ENCODE measurements around the gene CADPS.

CADPS gene

DNA sequence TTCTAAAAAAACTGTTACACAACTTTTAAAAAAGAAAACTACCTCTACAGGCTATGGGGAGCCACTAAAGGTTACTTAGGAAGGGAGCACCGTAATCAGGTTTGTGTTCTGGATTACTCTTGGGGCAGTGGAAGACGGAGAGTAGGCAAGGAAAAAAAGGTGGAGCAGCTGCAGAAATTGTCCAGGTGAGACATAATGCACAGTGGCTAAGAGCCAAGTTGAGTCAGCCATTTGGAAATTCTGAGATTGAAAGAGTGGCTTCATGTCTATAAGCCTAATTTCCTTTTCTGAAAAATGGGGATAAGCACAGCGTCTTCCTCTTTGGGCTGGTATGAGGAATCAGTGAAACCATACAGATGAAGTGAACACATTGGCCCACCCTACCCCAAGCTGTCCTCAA, 195.2 kb downstream of the CADPS start:
- H3K27ac Mint-ChIP-seq, result no peak overlapping the region

DNA sequence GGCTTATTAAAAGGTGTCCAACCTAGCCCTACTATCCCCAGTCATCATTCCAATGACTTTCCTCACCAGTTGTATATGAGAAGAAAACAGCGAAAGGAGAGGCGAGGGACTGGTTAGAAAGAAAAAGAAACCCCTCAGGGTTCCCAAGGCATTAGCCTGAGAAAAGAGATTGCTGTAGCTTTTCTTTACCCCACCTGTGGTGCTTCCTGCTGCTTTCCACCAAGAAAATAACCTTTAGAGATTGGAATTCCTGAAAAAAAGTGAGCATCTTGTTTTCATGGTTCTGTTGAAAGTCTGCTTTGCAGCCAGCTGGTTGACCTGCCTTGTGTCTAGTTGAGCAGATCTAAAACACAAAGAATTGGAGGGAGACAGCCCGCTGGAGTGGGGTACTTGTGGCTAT, 196.4 kb downstream of the CADPS start:
- Mint-ChIP-seq H3K36me3 (ENCODE audit: low read depth) (no peaks in the 10 kb centered on the region), H3K4me3 (no peak overlapping the region), H3K9me3 (no peaks in the 10 kb centered on the region), H3K27me3 (peaks cover 8% of the 10 kb centered on the region), H3K4me1 (ENCODE audit: low read depth) (no peaks in the 10 kb centered on the region), H3K27ac (no peak overlapping the region)
- no peak for DNase-seq

More for the DNA sequence above, 195.2 kb downstream of the CADPS start:
- Mint-ChIP-seq H3K4me3 (no peak overlapping the region), H3K9me3 (no peaks in the 10 kb centered on the region), H3K36me3 (ENCODE audit: low read depth) (no peaks in the 10 kb centered on the region), H3K27me3 (peaks cover 8% of the 10 kb centered on the region), H3K4me1 (ENCODE audit: low read depth) (no peaks in the 10 kb centered on the region)
- no peak for DNase-seq

DNA sequence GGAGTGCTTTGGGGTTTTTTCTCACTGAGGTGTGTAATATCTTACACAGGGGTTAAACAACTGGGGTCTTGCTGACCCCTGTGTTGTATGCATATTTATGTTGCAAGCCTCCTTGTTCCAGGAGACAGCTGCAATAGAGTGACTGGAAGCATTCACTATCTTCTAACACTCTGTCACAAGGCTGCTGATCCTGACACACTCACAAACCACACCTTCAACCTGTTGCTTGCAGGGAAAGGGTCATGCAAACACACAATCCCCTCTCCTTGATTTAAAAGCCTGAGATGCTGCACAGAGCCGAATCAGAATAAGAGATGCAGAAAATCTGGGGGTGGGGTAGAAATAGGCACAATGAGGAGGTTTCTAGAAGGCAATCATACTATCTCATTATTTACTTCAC, 197.3 kb downstream of the CADPS start:
- Mint-ChIP-seq H3K36me3 (ENCODE audit: low read depth) (no peaks in the 10 kb centered on the region), H3K27ac (no peak overlapping the region), H3K27me3 (peaks cover 8% of the 10 kb centered on the region), H3K9me3 (no peaks in the 10 kb centered on the region), H3K4me1 (ENCODE audit: low read depth) (no peaks in the 10 kb centered on the region), H3K4me3 (no peak overlapping the region)
- no peak for DNase-seq

DNA sequence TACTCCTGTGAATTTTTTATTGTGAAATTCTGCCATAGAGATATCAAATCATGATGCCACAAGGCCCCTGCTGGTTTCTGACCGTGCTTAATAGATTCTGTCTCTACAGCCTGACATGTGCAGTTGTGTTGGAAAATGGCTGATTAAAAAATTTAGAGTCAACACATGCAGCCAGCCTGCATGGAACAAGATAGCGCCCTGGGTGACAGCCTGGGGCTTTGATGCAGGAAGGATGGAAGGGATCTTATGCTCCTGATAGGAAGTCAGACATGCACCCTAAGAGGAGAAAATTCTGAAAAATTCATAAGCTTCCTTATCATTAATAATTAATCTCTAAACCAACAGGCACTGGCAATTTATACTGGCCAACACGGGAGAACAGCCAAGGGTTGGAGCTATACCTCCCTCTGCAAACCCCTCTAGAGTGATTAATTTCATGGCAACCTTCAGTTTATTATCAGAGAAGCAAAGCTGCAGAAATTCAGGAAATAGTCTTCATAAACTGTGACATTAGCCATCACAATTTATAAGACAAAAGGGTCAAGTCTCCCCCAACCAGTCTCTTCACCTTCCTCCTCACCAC, 198.4 kb downstream of the CADPS start:
- Mint-ChIP-seq H3K27ac (no peak overlapping the region), H3K27me3 (peaks cover 8% of the 10 kb centered on the region), H3K4me3 (no peak overlapping the region), H3K4me1 (ENCODE audit: low read depth) (no peaks in the 10 kb centered on the region), H3K9me3 (no peaks in the 10 kb centered on the region), H3K36me3 (ENCODE audit: low read depth) (no peaks in the 10 kb centered on the region)
- no peak for DNase-seq

DNA sequence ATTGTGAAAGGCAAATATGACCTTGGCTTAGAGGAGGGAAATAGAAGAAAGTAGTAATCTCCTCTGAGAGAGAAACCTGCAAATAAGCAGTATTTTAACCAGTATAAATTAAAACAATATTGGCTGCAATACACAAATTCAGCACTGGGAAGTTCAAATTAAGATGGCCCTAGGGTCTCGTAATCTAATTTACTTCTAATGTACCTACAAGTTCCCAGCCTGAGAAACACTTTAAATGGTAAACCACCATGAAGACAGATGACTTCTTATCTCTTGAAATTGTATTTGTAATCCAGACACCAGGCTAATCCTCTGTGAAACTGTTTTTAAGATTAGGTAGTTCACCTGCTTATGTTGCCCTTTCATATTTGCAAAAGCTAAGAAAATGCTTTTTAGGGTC, 199.7 kb downstream of the CADPS start:
- Mint-ChIP-seq H3K4me1 (ENCODE audit: low read depth) (no peaks in the 10 kb centered on the region), H3K27me3 (peaks cover 8% of the 10 kb centered on the region), H3K4me3 (no peak overlapping the region), H3K27ac (no peak overlapping the region), H3K36me3 (ENCODE audit: low read depth) (no peaks in the 10 kb centered on the region), H3K9me3 (no peaks in the 10 kb centered on the region)
- DNase-seq, result no peak

DNA sequence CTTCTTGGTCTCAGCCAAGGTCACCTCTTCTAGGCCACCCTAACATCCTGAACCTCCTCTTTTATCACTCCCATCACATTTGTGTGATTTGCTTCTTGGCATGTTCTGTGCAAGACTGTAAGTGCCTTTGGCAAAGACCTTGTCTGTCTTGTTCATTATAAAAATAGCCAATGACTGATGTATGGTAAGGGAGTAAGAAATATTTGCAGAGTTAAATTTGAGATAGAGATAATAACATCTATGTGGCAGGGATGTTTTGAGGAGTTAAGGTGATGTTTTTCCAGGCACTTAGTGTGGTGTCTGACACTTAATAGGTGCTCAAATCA, 202.3 kb downstream of the CADPS start:
- H3K36me3 Mint-ChIP-seq (ENCODE audit: low read depth), result no peaks in the 10 kb centered on the region
- H3K9me3 Mint-ChIP-seq, result no peaks in the 10 kb centered on the region
- no peaks in the 10 kb centered on the region for H3K4me1 Mint-ChIP-seq (ENCODE audit: low read depth)
- H3K4me3 Mint-ChIP-seq, result no peak overlapping the region
- DNase-seq, result no peak
- H3K27me3 Mint-ChIP-seq, result peaks cover 8% of the 10 kb centered on the region
- H3K27ac Mint-ChIP-seq, result no peak overlapping the region

DNA sequence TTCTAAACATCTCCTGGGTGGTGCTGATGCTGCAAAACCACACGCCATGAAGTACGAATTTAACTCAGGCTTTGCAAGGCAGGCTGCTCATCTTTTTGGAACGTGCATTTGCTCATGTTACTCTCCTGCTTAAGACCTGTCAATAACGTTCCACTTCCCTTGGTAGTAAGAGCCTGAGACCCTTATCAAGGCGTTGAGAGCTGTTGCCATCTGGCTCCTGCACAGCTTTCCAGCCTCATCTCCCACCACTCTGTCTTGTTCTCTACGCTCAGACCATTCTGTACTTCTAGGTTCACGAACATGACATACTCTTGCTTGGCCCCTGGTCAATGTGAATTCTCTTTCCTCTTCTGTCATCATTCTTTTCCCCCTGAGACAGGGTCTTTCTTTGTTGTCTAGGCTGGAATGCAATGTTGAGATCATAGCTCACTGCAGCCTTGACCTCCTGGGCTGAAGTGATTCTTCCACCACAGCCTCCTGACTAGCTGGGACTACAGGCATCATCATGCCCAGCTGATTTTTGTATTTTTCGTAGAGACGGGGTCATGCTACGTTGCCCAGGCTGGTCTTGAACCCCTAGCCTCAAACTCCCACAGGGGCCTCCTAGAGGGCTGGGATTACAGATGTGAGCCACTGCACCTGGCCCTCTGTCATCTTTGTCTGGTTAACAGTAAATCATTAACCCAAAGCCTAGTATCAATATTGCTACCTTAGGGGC, 202.8 kb downstream of the CADPS start:
- Mint-ChIP-seq H3K9me3 (no peaks in the 10 kb centered on the region), H3K27ac (no peak overlapping the region), H3K36me3 (ENCODE audit: low read depth) (no peaks in the 10 kb centered on the region), H3K4me3 (no peak overlapping the region), H3K4me1 (ENCODE audit: low read depth) (no peaks in the 10 kb centered on the region), H3K27me3 (peaks cover 7% of the 10 kb centered on the region)
- DNase-seq, result no peak

DNA sequence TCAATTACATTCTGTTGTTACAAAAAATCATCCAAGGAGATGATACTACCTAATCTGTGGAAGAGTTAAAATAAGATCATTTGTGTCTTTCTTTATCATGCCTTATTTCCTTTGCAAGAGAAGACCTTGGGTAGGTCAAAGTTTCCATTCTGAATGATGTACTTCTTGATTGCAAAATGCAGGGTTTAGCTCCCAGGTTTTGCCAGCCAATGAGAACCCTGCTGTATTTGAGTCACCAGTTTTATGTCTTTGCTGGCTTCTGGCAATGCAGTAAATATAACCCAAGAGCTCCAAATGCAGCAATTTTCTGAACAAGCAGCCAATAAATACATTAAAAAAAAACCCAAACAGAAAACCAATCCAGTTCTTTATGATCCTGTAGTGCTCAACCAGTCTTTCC, 204.9 kb downstream of the CADPS start:
- Mint-ChIP-seq H3K27ac (no peak overlapping the region), H3K4me1 (ENCODE audit: low read depth) (no peaks in the 10 kb centered on the region), H3K27me3 (no peaks in the 10 kb centered on the region), H3K9me3 (no peaks in the 10 kb centered on the region), H3K36me3 (ENCODE audit: low read depth) (no peaks in the 10 kb centered on the region), H3K4me3 (no peak overlapping the region)
- DNase-seq, result no peak

DNA sequence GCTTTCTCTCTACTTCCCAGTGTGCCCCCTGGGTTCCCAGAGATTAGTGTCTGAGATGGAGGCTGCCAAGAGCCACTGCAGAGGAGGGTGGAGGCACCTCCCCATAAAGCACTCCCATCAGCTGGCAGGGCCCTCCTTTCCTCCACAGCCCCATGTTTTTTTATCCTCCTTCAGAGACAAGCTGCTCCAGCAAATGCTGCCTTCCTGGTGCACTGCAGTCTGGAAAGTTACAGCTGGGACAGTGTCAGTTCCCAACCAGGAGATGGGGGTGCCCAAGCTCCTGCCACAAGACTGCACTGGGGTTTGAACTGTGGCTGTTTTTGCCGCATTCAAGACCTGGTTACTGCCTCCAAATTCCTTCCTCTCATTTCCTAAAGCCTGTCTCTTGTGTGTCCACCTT, 206.1 kb downstream of the CADPS start:
- DNase-seq, result no peak
- no peaks in the 10 kb centered on the region for H3K9me3 Mint-ChIP-seq
- H3K27ac Mint-ChIP-seq, result no peak overlapping the region
- no peaks in the 10 kb centered on the region for H3K36me3 Mint-ChIP-seq (ENCODE audit: low read depth)
- no peak overlapping the region for H3K4me3 Mint-ChIP-seq
- H3K4me1 Mint-ChIP-seq (ENCODE audit: low read depth), result no peaks in the 10 kb centered on the region
- H3K27me3 Mint-ChIP-seq, result no peaks in the 10 kb centered on the region

DNA sequence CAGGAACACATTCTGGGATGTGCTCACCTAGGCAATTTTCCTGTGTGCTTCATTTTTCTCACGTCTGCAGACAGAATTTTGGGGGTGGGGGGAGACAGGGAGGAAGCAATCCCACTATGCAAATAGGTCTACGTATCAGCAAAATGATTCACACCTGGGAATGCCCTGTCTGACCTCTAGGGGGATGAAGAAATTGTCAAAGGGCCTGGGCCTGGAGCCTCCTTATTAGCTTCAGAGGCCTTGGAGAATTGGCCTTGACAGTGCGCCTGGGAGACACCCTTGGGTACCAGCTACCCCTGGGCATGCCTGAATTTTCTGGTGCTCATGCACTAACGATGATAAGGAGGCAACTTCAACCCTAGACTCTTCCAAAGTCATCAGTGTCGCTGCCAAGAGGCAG, 207.5 kb downstream of the CADPS start:
- DNase-seq, result no peak
- no peaks in the 10 kb centered on the region for H3K27me3 Mint-ChIP-seq
- H3K9me3 Mint-ChIP-seq, result no peaks in the 10 kb centered on the region
- H3K27ac Mint-ChIP-seq, result no peak overlapping the region
- H3K4me3 Mint-ChIP-seq, result no peak overlapping the region
- no peaks in the 10 kb centered on the region for H3K36me3 Mint-ChIP-seq (ENCODE audit: low read depth)
- no peaks in the 10 kb centered on the region for H3K4me1 Mint-ChIP-seq (ENCODE audit: low read depth)

DNA sequence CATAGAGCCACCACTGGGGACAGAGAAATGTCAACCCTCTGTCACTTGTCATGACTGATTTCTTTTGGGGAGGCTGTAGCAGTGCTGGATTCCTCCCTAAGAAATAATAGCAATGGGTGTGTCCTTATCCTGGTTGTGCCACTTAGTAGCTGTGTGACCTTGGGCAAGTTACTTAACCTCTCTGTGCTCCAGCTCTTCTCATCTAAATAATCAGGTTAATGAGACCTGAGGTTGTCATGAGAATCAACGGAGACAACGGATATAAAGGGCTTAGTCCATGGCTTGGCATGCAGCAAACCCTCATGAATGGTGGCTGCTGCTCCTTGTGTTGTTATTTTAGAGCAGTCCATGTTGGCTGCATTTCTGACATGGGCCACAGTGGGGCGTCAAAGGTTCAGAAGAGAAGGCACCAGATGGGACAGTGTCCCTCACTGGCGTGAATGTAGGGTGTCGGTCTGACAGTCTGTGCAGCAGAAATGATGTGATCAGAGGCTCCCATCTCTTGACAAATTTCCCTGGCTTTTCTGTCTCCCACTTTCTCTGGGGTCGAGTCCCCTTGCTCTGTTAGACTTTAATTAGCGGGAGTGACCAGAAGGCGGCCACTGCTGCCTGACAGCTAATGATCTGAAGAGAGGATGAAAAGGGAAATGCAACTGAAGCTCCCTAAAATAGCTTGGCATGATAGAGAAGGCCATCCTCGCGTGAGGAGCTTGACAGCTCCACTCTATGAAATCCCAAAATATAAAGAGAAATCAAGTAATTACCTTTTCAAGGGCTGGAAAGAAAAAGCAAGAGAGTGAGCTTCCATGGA, 209.4 kb downstream of the CADPS start:
- Mint-ChIP-seq H3K4me3 (no peak overlapping the region), H3K27ac (no peak overlapping the region), H3K9me3 (no peaks in the 10 kb centered on the region), H3K27me3 (no peaks in the 10 kb centered on the region), H3K4me1 (ENCODE audit: low read depth) (no peaks in the 10 kb centered on the region), H3K36me3 (ENCODE audit: low read depth) (no peaks in the 10 kb centered on the region)
- peak; percentile 30 for DNase-seq

DNA sequence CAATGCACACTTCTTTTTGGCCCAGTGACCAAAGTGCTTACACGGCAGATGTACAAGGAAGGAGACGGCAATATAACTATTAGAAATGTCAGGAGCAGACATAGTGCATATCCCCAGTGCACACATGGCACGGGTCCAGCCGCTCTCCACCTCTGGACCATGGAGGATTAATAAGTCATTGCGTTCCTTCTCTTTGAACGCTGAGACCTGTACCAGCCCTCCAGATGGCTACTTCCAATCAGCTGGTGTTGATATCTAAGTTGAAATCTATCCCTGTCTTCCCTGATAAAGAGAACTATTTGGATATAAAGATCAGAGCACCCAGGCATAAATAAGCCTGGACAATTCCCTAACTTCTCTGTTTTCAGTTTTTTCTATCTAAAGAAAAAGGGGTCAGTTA, 212.5 kb downstream of the CADPS start:
- H3K27me3 Mint-ChIP-seq, result no peaks in the 10 kb centered on the region
- no peaks in the 10 kb centered on the region for H3K9me3 Mint-ChIP-seq
- no peaks in the 10 kb centered on the region for H3K36me3 Mint-ChIP-seq (ENCODE audit: low read depth)
- H3K4me1 Mint-ChIP-seq (ENCODE audit: low read depth), result no peaks in the 10 kb centered on the region
- no peak overlapping the region for H3K27ac Mint-ChIP-seq
- DNase-seq, result no peak
- no peak overlapping the region for H3K4me3 Mint-ChIP-seq

DNA sequence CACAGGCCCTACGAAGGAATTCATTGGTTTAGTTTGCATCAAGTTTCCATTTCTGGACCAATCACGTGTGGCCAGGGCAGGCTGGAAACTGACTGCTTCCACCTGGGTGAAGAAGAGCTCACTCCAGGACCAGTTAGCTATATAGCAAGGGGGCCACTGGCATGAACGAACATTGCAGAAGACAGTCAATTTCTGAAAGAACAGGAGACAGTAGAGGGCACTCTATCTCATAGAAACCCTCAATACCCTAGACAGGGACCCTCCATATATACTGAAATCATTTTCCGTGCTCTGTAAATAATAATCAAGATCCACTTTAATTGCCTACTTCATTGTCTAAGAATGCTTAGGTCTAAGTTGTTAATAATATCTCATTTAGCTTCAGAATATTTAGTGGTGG, 215.6 kb downstream of the CADPS start:
- Mint-ChIP-seq H3K4me1 (ENCODE audit: low read depth) (no peaks in the 10 kb centered on the region), H3K36me3 (ENCODE audit: low read depth) (no peaks in the 10 kb centered on the region), H3K27me3 (no peaks in the 10 kb centered on the region), H3K4me3 (no peak overlapping the region), H3K9me3 (no peaks in the 10 kb centered on the region), H3K27ac (no peak overlapping the region)
- no peak for DNase-seq

DNA sequence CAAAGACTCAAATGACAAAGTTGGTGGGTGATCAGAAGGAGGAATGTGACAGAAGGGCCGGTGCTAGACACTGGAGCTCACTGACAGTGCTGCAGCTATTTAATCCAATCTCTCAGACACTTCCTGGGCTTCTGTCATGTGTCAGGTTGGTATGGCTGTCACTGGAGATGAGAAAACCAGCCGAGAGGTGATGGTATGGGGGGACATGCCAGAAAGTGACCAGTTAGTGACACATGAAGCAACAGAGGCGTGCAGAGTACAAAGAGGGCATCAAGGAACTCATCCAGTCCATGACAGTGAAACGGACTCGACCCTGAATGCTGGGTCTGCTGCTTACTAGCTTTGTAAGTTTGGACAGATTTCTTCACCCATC, 219.5 kb downstream of the CADPS start:
- DNase-seq, result no peak
- Mint-ChIP-seq H3K4me3 (no peak overlapping the region), H3K27me3 (no peaks in the 10 kb centered on the region), H3K27ac (no peak overlapping the region), H3K9me3 (no peaks in the 10 kb centered on the region), H3K4me1 (ENCODE audit: low read depth) (no peaks in the 10 kb centered on the region), H3K36me3 (ENCODE audit: low read depth) (no peaks in the 10 kb centered on the region)

DNA sequence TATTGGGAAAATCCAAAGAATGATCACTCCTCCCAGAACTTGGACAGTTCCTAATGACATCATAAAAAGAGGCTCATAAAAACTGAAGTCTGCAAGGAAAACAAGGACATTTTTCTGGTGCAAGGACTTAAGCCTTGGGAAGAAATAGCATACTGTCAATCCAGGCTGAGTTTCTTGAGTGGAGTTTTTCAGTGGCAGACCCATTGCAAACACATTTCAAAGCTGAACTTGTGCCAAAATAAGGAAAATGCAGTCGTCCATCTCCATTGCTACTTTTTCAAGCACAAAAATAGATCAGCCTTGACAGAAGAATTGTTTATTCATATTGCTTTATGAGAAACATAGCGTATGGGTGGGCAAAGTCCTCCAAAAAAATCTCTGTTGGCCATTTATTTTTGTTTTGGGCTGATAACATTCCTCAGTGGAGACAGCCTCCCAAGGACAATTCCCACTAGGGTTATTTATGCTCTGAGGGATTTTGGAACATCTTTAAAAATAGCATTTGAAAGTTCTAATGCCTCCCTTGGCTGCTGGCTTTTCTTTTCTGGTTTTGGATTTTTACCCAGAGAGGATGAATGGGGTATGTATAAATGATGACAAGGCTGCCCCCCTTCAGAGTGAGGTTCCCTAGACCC, 220.0 kb downstream of the CADPS start:
- no peak overlapping the region for H3K27ac Mint-ChIP-seq
- H3K36me3 Mint-ChIP-seq (ENCODE audit: low read depth), result no peaks in the 10 kb centered on the region
- H3K4me3 Mint-ChIP-seq, result no peak overlapping the region
- no peaks in the 10 kb centered on the region for H3K4me1 Mint-ChIP-seq (ENCODE audit: low read depth)
- no peaks in the 10 kb centered on the region for H3K9me3 Mint-ChIP-seq
- no peak for DNase-seq
- no peaks in the 10 kb centered on the region for H3K27me3 Mint-ChIP-seq
